ENCODE measurements around the gene LMAN2. TPM values are rescaled to one million over a fixed set of nuclear protein-coding genes. Genes with fewer than 3 reads are reported as not detected.

LMAN2 gene
- polyA plus RNA-seq, 4 donors, result 73.6 to 304 (median 158) TPM

DNA sequence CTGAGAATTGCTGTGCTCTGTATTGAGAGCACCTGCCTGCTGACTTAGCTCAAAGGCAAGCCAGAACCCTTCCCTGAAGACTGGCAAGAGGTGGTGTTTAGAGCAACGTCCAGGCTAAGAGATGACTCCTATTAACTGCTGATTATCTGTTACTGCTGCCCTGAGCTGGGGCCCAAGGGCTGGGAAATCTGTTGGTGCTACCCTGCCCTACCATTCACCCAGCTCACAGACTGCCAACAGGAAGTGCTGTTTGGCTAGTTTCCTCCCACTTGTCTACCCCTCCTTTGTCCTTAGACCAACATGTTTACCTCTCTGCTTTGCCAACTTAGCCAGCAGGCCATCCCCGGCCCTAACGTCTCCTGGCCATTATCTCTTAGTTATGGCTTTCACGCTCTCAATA lies 54.9 kb downstream of the LMAN2 start:
- FAIRE-seq (no peak), DNase-seq (peak in 1 of 2 donors; percentile 62)
- peaks cover 17 to 64% (median 32%) of the 10 kb centered on the region in 3 donors for H3K36me3 ChIP-seq (ENCODE audit: control insufficient read depth in 3 of 3, insufficient read depth in 2 of 3, low read depth in 1 of 3, low read length in 3 of 3)
- H3K9me3 ChIP-seq (ENCODE audit: control insufficient read depth in 2 of 2, insufficient read depth in 1 of 2, low read depth in 1 of 2, low read length in 1 of 2), result no peaks in the 10 kb centered on the region
- no peak overlapping the region for H3K4me3 ChIP-seq (ENCODE audit: low read depth in 1 of 3, low read length in 3 of 3)
- WGBS, 3 donors, result 42 to 48% (median 42%) methylated on average over 4 of the region's 4 CpGs
- no peaks in the 10 kb centered on the region for H3K27me3 ChIP-seq (ENCODE audit: control insufficient read depth in 3 of 3, insufficient read depth in 3 of 3, low read length in 3 of 3)
- H3K27ac ChIP-seq (ENCODE audit: low read depth in 1 of 3, low read length in 2 of 3), result peak overlapping the region in 2 of 3 donors; percentile 9 to 76
- peaks cover 7 to 61% (median 10%) of the 10 kb centered on the region in 3 donors for H3K4me1 ChIP-seq (ENCODE audit: control insufficient read depth in 3 of 3, insufficient read depth in 2 of 3, low read depth in 1 of 3, low read length in 2 of 3)

- H3K4me1 ChIP-seq (ENCODE audit: control insufficient read depth in 3 of 3, insufficient read depth in 2 of 3, low read depth in 1 of 3, low read length in 2 of 3), result peaks cover 5 to 54% (median 6%) of the 10 kb centered on the region in 3 donors
Measured at GRCh38 chr5:177295924-177296323, 55.5 kb downstream of the LMAN2 start.

DNA sequence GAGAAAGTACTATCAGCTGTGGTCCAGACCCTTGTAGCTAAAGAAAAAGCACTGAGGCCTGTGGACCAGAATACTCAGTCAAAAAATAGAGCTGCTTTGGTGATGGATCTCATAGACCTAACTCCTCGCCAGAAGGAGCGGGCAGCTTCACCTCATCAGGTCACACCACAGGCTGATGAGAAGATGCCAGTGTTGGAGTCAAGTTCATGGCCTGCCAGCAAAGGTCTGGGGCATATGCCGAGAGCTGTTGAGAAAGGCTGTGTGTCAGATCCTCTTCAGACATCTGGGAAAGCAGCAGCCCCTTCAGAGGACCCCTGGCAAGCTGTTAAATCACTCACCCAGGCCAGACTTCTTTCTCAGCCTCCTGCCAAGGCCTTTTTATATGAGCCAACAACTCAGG lies 56.8 kb downstream of the LMAN2 start:
- no peak for FAIRE-seq
- no peaks in the 10 kb centered on the region for H3K27me3 ChIP-seq (ENCODE audit: control insufficient read depth in 3 of 3, insufficient read depth in 3 of 3, low read length in 3 of 3)
- peaks cover 0 to 43% (median 0%) of the 10 kb centered on the region in 3 donors for H3K4me1 ChIP-seq (ENCODE audit: control insufficient read depth in 3 of 3, insufficient read depth in 2 of 3, low read depth in 1 of 3, low read length in 2 of 3)
- 94 to 98% (median 96%) methylated on average over 3 of the region's 3 CpGs for WGBS, 3 donors
- no peak overlapping the region for H3K27ac ChIP-seq (ENCODE audit: low read depth in 1 of 3, low read length in 2 of 3)
- no peaks in the 10 kb centered on the region for H3K9me3 ChIP-seq (ENCODE audit: control insufficient read depth in 2 of 2, insufficient read depth in 1 of 2, low read depth in 1 of 2, low read length in 1 of 2)
- H3K4me3 ChIP-seq (ENCODE audit: low read depth in 1 of 3, low read length in 3 of 3), result no peak overlapping the region
- H3K36me3 ChIP-seq (ENCODE audit: control insufficient read depth in 3 of 3, insufficient read depth in 2 of 3, low read depth in 1 of 3, low read length in 3 of 3), result peaks cover 17 to 68% (median 34%) of the 10 kb centered on the region in 3 donors
- DNase-seq, result no peak

More at GRCh38 chr5:177295924-177296323, 55.5 kb downstream of the LMAN2 start:
- DNase-seq, result peak in 1 of 2 donors; percentile 69
- WGBS, 3 donors, result 74 to 85% (median 80%) methylated on average over 9 of the region's 9 CpGs
- peaks cover 17 to 63% (median 32%) of the 10 kb centered on the region in 3 donors for H3K36me3 ChIP-seq (ENCODE audit: control insufficient read depth in 3 of 3, insufficient read depth in 2 of 3, low read depth in 1 of 3, low read length in 3 of 3)
- H3K4me3 ChIP-seq (ENCODE audit: low read depth in 1 of 3, low read length in 3 of 3), result no peak overlapping the region
- no peaks in the 10 kb centered on the region for H3K9me3 ChIP-seq (ENCODE audit: control insufficient read depth in 2 of 2, insufficient read depth in 1 of 2, low read depth in 1 of 2, low read length in 1 of 2)
- H3K27me3 ChIP-seq (ENCODE audit: control insufficient read depth in 3 of 3, insufficient read depth in 3 of 3, low read length in 3 of 3), result no peaks in the 10 kb centered on the region
- H3K27ac ChIP-seq (ENCODE audit: low read depth in 1 of 3, low read length in 2 of 3), result peak overlapping the region in 2 of 3 donors; percentile 9 to 76
- FAIRE-seq, result no peak

DNA sequence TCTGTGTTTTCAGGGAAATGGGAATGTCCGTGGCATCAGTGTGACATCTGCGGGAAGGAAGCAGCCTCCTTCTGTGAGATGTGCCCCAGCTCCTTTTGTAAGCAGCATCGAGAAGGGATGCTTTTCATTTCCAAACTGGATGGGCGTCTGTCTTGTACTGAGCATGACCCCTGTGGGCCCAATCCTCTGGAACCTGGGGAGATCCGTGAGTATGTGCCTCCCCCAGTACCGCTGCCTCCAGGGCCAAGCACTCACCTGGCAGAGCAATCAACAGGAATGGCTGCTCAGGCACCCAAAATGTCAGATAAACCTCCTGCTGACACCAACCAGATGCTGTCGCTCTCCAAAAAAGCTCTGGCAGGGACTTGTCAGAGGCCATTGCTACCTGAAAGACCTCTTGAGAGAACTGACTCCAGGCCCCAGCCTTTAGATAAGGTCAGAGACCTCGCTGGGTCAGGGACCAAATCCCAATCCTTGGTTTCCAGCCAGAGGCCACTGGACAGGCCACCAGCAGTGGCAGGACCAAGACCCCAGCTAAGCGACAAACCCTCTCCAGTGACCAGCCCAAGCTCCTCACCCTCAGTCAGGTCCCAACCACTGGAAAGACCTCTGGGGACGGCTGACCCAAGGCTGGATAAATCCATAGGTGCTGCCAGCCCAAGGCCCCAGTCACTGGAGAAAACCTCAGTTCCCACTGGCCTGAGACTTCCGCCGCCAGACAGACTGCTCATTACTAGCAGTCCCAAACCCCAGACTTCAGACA lies 57.5 kb downstream of the LMAN2 start:
- no peaks in the 10 kb centered on the region for H3K27me3 ChIP-seq (ENCODE audit: control insufficient read depth in 3 of 3, insufficient read depth in 3 of 3, low read length in 3 of 3)
- DNase-seq, result no peak
- 94 to 97% (median 96%) methylated on average over 12 of the region's 12 CpGs for WGBS, 3 donors
- peaks cover 0 to 37% (median 0%) of the 10 kb centered on the region in 3 donors for H3K4me1 ChIP-seq (ENCODE audit: control insufficient read depth in 3 of 3, insufficient read depth in 2 of 3, low read depth in 1 of 3, low read length in 2 of 3)
- H3K36me3 ChIP-seq (ENCODE audit: control insufficient read depth in 3 of 3, insufficient read depth in 2 of 3, low read depth in 1 of 3, low read length in 3 of 3), result peaks cover 17 to 65% (median 34%) of the 10 kb centered on the region in 3 donors
- FAIRE-seq, result no peak
- no peaks in the 10 kb centered on the region for H3K9me3 ChIP-seq (ENCODE audit: control insufficient read depth in 2 of 2, insufficient read depth in 1 of 2, low read depth in 1 of 2, low read length in 1 of 2)
- H3K27ac ChIP-seq (ENCODE audit: low read depth in 1 of 3, low read length in 2 of 3), result no peak overlapping the region
- H3K4me3 ChIP-seq (ENCODE audit: low read depth in 1 of 3, low read length in 3 of 3), result no peak overlapping the region

DNA sequence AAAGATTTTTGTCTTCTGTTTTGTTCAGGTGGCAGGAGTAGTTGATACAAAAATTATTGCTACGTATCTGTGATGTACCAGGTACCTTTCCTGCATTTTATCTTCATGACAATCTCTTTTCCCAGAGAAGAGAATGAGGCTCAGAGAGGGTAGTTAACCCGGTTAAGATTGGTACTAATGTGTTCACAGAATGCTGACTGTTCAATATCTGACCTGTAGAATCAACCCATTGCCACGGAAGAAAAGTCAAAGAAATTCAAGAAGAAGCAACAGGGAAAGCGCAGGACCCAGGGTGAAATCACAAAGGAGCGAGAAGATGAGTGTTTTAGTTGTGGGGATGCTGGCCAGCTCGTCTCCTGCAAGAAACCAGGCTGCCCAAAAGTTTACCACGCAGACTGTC lies 59.7 kb downstream of the LMAN2 start:
- Histone ChIP-seq H3K36me3 (ENCODE audit: control insufficient read depth in 3 of 3, insufficient read depth in 2 of 3, low read depth in 1 of 3, low read length in 3 of 3) (peaks cover 19 to 63% (median 37%) of the 10 kb centered on the region in 3 donors), H3K27ac (ENCODE audit: low read depth in 1 of 3, low read length in 2 of 3) (no peak overlapping the region), H3K4me3 (ENCODE audit: low read depth in 1 of 3, low read length in 3 of 3) (no peak overlapping the region), H3K27me3 (ENCODE audit: control insufficient read depth in 3 of 3, insufficient read depth in 3 of 3, low read length in 3 of 3) (no peaks in the 10 kb centered on the region), H3K9me3 (ENCODE audit: control insufficient read depth in 2 of 2, insufficient read depth in 1 of 2, low read depth in 1 of 2, low read length in 1 of 2) (no peaks in the 10 kb centered on the region), H3K4me1 (ENCODE audit: control insufficient read depth in 3 of 3, insufficient read depth in 2 of 3, low read depth in 1 of 3, low read length in 2 of 3) (peaks cover 0 to 20% (median 0%) of the 10 kb centered on the region in 3 donors)
- no peak for FAIRE-seq
- DNase-seq, result no peak
- WGBS, 3 donors, result 95 to 97% (median 97%) methylated on average over 7 of the region's 7 CpGs

DNA sequence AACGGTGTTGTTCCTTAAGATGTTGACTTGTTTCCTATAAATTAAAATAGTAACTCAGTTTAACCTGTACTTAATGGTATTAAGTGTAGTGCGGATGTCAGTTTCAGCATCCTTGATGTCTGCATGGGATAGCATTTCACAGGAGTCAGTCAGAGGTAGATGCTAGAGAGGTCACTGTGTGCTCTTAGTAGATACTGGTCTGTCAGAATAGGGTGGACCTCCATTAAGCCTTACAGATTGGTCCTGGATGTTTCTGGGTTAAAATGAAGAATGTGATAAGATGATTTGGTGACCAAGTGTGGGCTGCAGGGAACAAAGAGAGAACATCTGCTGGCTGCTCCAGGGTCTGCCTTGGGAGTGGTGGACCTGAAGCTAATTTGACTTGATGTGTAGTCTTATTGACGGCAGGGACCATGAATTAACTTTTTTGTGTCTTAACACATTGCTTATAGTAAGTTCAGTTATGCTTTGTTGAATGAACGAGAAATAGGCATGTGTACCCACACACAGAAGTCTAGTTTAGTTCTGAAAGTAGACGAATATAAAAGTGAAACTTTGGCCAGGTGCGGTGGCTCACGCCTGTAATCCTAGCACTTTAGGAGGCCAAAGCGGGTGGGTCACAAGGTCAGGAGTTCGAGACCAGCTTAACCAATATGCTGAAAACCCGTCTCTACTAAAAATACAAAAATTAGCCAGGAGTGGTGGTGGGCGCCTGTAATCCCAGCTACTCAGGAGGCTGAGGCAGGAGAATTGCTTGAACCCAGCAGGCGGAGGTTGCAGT lies 60.5 kb downstream of the LMAN2 start:
- FAIRE-seq, result no peak
- DNase-seq, result no peak
- no peaks in the 10 kb centered on the region for H3K27me3 ChIP-seq (ENCODE audit: control insufficient read depth in 3 of 3, insufficient read depth in 3 of 3, low read length in 3 of 3)
- H3K4me3 ChIP-seq (ENCODE audit: low read depth in 1 of 3, low read length in 3 of 3), result no peak overlapping the region
- no peak overlapping the region for H3K27ac ChIP-seq (ENCODE audit: low read depth in 1 of 3, low read length in 2 of 3)
- 91 to 95% (median 93%) methylated on average over 12 of the region's 12 CpGs for WGBS, 3 donors
- no peaks in the 10 kb centered on the region for H3K9me3 ChIP-seq (ENCODE audit: control insufficient read depth in 2 of 2, insufficient read depth in 1 of 2, low read depth in 1 of 2, low read length in 1 of 2)
- H3K36me3 ChIP-seq (ENCODE audit: control insufficient read depth in 3 of 3, insufficient read depth in 2 of 3, low read depth in 1 of 3, low read length in 3 of 3), result peaks cover 20 to 57% (median 38%) of the 10 kb centered on the region in 3 donors
- H3K4me1 ChIP-seq (ENCODE audit: control insufficient read depth in 3 of 3, insufficient read depth in 2 of 3, low read depth in 1 of 3, low read length in 2 of 3), result peaks cover 0 to 13% (median 0%) of the 10 kb centered on the region in 3 donors

GRCh38 chr5:177288191-177288590 lies 63.3 kb downstream of the LMAN2 start:
- peaks cover 20 to 50% (median 32%) of the 10 kb centered on the region in 3 donors for H3K36me3 ChIP-seq (ENCODE audit: control insufficient read depth in 3 of 3, insufficient read depth in 2 of 3, low read depth in 1 of 3, low read length in 3 of 3)
- no peak overlapping the region for H3K27ac ChIP-seq (ENCODE audit: low read depth in 1 of 3, low read length in 2 of 3)
- WGBS, 3 donors, result 92 to 99% (median 92%) methylated on average over 2 of the region's 2 CpGs
- DNase-seq (no peak), FAIRE-seq (no peak)
- no peaks in the 10 kb centered on the region for H3K9me3 ChIP-seq (ENCODE audit: control insufficient read depth in 2 of 2, insufficient read depth in 1 of 2, low read depth in 1 of 2, low read length in 1 of 2)
- no peaks in the 10 kb centered on the region for H3K27me3 ChIP-seq (ENCODE audit: control insufficient read depth in 3 of 3, insufficient read depth in 3 of 3, low read length in 3 of 3)
- no peaks in the 10 kb centered on the region for H3K4me1 ChIP-seq (ENCODE audit: control insufficient read depth in 3 of 3, insufficient read depth in 2 of 3, low read depth in 1 of 3, low read length in 2 of 3)
- no peak overlapping the region for H3K4me3 ChIP-seq (ENCODE audit: low read depth in 1 of 3, low read length in 3 of 3)

Measured in small intestine (tissue), 7 donors.